Non-pigmented ciliary epithelial cell (primary cell): ENCODE results near the gene ISYNA1.

Source experiments
- DNase-seq: peaks from one replicate; pipeline ENCODE4 v3.0.0-alpha.2; 2010; ENCODE audit warnings: low read depth

ISYNA1 gene

DNA sequence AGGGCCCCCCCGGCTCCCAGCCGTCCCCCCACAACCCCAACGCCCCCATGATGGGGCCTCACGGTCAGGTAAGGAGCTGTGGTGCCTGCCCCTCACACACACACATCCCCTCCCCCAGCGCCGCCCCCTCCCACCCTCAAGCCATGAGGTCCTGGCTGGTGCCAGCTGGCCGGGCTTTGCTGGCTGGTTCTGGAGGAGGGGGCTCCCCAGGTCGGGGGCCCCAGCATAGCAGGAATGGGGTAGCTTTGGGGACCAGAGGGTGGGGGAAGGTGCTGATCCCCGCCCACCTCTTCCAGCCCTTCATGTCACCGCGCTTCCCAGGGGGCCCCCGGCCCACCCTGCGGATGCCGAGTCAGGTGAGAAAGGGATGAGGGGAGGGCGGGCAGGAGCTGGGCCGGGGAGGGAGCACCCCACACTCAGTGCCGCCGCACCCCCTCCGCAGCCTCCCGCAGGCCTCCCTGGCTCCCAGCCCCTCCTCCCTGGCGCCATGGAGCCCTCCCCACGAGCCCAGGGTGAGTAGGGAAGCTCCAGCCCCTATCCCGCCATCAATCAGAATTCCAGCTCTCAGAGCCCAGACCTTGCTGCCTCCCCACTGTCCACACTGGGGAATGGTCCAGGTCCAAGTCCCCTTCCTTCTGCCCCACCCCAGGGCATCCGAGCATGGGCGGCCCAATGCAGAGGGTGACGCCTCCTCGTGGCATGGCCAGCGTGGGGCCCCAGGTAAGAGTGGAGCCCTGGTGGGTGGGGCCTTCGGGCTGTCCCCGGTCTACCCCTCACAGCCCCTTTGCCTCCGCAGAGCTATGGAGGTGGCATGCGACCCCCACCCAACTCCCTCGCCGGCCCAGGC lies 6.4 kb downstream of the ISYNA1 start:
- DNase-seq = no peak

DNA sequence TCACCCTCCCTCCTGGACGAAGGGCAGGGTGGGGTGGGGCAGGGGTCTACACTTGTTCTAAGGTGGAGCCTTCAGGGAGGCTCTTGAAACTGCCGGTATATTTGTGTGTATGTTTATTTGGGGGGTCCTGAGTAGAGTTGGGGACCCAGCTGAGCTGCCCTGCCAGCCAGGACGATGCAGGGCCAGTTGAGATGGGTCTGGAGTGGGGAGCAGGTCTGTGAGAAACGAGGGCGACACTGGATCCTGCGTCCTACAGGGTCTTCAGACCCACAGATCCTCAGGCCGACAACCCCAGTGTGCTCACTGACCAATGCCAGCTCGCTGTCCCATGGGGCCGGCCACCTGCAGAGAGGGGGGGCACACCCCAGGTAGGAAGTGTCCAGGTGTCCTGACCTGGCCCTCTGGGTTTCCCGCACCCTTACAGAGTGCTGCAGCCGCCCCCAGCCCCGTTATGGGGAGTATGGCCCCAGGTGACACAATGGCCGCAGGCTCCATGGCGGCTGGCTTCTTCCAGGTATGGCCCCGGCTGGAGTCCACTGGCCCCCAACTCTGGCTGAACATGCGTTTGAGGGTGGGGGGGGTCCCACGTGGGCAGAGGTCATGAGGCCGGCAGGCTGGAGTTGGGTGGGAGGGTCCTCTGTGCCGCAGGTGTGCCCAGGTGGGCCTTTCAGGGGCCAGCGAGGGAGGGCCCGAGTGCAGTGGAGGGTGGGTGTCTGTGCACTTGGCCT lies 7.4 kb downstream of the ISYNA1 start:
- no peak for DNase-seq

DNA sequence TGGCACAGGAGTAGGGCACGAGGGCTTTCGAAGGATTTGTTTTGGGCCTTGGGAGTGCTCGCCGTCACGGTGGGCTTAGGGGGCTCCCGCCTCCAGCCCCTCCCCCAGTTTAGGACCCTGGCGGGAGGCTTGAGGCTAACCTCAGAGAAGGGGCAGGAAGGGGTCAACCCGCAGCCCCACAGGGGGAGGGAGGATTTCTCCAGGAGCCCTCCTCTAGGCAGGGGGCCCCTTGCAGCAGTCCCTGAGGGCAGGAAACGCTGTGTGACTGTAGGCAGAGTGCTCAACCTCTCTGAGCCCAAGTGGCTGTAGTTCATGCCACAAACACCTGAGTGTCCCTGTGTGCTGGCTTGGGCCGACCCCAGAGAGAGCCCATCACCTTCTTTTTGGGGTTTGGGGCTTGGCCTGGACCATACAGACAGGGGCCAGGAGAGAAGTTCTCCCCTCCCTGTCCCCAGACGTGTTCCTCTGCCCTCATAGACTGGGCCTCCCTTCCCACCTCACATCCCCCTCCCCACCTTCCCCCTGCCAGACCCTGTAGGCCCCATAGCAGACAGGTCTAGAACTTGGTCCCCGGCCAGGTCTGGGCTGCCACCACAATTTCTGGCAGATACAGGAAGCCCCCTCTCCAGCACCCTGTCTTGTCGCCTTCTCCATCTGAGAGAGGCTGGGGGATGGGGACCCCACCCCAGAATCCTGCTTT lies 8.1 kb downstream of the ISYNA1 start:
- no peak for DNase-seq

DNA sequence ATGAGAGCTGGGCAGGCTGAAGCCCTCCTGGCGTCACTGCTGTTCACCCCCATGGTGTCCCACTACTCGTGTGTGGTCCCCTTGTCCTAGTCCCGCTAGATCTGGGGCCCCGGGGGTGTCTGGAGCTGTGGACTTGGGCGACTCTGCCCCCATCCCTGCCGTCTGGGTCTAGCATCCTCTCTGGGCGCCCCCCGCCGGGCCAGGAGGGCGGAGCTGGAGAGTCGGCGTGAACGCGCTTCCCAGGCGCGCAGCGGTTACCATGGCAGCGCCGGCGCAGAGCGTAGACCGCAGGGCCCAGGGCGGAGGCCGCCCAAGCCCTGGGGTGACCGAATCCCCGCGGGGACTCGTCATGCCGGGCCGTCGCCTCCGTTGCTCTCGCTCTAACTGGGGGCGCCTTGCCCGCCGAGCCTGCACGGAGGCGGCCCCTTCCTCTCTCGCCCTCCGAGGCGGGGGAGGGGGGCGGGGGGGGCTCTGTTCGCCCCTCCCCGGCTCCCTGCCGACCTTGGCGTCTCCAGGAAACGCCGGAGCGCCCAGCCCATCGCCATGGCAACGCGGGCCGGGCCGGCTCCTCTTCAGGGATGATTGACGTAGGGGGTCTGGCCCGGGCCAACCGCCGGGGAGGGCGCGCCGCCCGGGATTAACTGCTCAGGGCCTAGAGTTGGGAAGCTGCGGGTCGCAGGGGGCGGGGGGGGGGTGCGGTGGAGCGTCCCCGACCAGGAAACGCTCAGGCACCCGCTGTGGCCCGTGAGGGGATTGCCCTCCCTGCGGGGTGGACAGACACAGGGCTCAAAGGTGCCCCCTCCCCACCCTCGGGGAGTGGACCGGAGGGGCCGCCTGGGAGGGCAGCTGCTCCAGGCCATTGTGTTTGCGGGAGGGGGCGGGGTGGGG lies 8.9 kb downstream of the ISYNA1 start:
- no peak for DNase-seq

DNA sequence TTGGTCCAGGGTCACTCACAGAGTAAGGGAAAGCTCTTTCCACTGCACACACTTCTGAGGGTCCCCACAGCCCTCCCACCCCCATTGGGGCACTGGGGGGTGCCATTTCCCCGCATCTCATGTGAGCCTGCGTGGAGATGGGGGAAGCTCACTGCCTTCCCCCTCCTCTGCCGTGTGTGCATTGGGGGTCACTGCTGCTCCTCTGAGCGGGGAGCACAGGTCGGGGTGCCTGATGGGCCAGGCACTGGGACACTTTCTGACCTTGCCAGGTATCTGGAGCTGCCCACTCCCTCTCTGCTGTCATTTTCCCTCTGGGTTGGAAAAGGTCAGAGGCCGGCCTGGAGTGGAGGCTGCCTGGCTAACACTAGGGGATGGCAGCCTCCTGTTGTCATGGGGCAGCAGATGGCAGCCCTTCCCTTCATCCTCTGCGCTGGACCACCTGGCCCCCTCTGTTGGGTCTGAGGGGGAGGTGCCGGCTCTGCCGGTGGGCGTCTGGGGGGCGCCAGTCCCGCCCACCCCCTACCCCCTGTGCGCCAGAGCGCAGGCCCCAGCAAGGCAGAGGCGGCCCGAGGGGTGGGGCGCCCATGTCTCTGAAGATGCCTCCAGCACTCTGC lies 9.7 kb downstream of the ISYNA1 start:
- no peak for DNase-seq

DNA sequence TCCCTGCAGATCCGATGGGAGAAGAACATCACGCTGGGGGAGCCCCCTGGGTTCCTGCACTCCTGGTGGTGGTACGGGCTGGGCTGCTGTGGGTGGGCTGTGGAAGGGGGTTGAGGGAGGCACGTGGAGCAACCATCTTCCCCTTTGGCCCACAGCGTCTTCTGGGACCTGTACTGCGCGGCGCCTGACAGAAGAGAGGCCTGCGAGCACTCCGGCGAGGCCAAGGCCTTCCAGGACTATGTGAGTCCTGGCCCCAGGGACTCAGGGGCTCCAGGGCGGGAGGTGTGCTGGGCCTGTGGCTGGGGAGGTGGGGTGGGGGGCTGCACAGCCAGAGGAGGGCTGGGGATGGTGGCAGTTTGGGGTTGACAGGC lies 10.2 kb downstream of the ISYNA1 start:
- DNase-seq = no peak

DNA sequence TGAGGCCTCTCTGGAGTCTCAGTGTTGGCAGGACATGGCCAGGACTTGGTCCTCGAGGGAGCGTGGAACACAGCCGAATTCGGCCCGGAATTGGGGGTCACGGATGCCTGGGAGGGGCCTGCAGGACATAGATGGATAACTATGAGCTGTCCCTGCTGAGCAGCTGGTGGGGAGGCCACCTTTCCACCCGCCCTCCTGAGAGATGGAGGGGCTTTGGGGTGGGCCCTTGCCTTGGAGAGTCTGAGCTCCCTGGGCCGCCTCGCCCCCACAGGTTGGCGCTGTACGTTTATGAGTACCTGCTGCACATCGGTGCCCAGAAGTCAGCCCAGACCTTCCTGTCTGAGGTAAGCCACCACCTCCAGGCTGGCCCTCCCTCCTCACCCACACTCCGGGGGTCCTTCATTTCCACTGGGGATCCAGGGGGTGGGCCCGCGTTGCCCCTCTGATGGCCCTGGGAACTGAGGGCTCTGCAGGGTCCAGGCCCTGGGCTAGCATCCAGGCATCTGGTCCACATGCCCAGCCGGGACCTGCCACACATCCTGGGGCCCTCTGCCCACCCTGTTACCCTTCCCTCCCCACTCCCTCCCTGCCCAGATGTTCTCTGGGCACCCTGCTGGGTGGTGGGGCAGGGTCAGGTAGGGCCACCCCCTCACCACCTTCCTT lies 10.7 kb downstream of the ISYNA1 start:
- no peak for DNase-seq

DNA sequence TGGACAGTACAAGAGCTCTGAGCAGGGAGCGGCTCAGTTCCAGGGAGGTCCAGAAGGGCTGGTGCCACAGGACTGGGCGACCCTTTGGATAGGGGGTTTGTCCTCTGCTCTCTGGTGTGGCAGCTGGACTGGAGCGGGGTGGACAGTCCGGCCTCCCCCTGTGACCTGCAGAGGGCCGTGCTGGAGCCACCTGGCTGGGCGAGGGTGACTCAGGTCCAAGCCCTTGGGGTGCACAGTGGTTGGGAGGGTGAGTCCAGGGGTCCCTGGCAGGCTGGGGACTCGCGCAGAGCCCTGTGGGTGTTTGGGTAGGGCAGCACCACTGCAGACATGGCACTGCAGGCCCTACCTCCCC lies 11.5 kb downstream of the ISYNA1 start:
- DNase-seq = no peak

DNA sequence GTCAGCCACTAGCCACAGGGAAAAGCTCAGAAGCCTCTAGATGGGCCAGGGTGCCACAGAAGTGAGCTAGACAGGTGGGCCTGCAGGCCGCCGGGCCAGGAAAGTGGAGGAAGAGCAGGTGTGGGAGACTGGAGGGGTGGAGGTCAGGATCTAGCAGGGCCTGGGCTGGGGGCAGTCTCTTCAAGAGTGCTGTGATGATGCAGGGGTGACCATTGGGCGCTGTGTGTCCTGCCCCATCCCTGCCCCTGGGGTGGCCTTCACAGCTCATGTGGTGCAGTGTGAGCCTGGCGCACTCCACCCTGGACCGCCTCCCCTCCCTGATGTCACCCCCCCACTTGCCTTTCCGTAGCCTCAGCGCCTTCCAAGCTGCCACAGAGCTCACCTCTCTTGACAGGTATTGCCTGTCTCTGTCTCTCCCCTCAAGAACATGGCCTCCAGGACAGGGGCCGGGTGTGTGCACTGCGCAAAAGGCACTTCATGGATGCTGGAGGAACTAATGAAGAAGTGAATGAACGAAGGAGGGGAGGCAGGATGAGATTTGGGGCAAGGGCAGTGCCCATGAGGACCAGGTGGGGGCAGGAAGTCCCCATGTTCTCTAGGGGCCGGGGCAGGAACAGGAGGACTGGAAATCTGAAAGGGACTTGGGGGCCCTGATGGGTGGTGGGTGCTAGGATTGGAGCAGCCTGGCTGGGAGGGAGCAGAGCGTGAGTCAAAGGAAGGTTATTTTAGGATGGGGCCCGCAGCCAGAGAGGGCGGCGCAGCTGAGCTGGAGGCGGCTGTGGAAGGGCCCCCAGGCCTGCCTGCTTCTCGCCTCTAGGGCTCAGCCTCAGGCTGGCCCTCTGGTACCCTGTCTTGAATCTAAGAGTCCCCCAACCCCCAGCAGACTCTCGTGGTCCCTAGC lies 12.2 kb downstream of the ISYNA1 start:
- DNase-seq = no peak

DNA sequence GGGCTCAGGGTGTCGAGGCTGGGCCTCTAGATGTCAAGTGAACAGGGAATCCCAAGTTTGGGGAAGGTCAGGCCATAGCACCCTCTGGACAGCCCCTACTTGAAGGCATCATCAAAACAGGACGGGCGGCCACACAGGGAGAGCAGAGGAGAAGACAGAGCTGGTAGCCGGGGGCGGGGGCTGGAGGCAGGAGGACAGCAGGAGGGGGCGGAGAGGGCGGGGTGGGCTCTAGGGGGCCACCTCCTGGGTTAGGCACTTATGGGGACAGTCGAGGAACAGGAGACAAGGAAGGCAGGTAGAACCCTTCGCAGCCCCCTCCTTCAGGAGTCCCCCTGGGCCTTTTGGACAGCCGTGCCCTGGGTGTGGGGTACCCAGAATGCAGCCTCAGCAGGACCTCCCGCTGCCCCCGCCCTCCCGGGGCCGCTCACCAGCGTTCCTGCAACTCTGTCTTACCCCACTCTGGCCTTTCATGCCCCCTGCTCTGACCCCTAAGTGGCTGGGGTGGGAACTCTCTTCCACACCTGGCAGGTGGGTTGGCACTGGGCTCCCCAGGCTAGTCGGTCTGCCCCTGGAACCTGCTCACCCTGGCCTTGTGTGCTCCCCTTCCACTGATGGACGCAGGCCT lies 12.9 kb downstream of the ISYNA1 start:
- DNase-seq = no peak

DNA sequence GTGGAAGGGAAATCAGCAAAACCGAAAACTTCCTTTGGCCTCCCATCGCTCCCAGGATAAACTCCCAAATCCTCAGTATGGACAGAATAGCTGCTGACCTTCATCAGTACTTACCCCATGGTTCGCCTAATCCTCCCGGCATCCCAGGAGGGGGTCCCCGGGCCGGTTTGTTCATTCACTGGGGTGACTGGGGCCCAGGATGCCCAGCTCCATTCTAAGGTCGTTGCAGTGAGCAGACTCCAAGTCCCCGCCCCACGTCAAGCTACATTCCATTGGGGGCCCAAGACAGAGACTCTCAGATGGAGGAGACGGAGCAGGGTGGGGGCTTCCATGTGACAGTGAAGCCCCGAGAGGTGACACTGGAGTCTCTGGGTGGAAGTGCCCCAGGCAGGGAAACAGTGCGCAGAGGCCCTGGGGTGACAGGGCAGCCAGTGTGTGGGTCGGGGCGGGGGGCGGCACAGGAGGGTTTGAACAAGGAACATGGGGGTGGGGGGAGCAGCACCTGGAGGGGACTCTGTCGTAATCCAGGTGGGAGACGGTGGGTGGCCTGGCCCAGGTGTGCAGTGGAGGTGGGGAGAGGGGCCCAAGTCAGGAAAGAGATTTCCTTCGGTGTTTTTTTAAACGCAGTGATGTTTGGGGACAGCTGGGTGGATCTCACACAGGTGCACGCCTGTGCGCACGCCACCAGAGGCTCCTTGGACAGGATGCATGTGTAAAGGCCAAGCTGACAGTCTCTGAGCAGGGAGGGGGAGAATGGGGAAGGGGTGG lies 13.6 kb downstream of the ISYNA1 start:
- DNase-seq = no peak

DNA sequence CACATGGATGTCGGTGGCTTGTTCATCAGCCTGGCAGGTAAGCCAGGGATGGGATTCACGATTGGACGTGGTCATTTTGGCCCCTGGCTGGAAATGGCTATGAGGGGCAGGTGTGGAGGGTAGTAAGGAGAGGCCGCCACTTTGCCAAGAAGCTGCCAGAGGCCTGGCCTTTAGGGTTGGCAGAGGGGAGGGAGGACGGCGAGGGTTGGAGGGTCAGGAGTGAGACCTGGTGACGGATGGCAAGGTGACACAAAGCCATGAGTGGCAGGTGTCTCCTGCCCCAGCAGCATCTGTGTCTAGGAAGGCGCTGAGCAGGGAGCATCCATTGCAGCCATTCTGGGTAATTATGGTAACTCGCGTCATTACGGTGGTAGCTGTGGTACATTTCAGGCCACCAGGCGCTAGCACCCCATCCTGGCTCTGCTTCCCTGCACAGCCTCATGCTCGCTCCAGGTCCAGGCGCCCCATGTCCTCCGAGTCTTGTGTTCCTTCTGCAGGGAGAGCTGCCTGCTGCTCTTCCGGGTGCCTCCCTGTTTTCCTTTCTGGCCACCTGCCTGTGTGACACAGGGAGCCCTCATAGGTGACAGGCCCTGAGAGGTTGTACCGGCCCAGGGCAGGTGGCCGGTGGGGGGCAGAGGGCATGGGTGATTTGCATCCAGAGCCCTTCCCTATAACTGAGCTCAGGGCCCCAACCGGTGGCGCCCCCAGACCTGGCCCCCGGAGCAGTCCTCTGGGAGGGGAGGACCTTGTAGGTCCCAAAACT lies 14.5 kb downstream of the ISYNA1 start:
- DNase-seq = no peak

DNA sequence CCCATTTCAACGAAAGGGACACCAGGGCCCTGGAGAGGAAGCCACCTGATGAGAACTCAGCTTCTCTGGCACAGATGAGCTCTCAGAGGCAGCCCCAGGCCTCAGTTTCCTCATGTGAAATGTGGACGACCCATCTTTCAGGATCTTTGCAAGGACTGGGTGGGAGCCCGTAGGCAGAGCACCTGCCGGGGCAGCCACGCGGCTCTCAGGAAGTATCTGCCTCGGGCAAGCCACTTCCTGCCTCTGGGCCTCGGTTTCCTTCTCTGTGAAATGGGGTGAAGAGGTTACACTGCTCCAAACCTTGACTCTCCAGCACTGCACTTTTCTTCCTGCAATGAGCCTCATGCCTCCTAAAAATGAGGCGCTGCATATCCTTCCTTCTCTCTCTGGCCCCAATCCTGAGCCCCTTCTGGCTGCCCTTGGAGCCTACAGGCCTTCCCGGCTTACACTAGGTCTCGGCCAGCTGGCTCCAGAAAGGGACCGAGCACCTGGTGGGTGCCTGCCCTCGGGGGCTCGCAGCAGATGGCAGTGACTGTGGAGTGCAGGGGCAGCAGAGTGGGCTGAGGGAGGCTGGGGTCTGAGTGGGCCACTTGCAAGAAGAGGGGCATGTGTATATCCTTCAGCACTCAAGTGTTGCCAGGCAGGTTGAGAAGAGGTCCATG lies 15.3 kb downstream of the ISYNA1 start:
- DNase-seq = no peak

DNA sequence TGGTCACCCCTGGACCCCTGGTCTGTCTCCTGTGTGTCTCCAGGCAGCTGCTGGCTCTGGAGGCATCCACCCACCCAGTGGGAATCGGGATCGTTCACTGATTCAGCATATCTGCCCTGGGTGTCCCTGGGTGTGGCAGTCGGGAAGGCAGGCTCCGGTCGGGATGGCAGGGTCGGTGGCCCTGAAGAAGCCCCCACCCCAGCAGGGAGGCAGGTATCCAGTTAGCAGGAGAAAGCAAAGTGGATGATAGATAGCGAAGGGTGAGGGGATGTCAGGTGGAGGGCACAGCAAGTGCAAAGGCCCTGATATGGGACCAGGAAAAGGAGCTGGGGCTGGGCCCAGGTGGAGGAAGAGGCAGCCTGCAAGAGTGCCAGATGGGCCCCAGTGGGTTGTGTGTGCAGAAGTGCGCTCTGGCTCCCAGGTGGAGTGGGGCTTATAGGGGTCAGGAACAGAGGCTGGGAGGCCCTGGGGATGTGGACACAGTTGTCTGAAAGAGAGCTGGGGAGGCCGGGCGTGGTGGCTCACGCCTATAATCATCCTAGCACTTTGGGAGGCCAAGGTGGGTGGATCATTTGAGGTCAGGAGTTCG lies 16.5 kb downstream of the ISYNA1 start:
- DNase-seq = no peak

DNA sequence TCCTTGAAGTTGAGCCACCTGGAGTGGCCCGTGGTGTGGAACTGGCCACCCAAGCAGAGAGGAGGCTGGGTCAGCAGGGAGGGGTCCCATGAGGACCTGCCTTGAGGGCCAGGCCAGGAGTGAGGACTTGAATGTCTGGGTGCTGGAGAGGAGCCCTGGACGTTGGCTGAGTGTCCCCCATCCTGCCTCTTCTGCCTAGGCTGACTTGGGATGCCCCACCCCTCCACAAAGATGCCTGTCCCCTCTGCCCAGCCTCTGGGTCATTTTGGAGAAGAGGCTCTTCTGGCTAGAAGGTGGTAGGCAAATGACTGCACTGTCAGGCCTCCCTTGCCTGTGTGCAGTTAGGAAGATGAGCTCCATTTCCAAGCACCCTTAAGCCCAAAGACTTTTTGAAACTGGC lies 17.0 kb downstream of the ISYNA1 start:
- no peak for DNase-seq

DNA sequence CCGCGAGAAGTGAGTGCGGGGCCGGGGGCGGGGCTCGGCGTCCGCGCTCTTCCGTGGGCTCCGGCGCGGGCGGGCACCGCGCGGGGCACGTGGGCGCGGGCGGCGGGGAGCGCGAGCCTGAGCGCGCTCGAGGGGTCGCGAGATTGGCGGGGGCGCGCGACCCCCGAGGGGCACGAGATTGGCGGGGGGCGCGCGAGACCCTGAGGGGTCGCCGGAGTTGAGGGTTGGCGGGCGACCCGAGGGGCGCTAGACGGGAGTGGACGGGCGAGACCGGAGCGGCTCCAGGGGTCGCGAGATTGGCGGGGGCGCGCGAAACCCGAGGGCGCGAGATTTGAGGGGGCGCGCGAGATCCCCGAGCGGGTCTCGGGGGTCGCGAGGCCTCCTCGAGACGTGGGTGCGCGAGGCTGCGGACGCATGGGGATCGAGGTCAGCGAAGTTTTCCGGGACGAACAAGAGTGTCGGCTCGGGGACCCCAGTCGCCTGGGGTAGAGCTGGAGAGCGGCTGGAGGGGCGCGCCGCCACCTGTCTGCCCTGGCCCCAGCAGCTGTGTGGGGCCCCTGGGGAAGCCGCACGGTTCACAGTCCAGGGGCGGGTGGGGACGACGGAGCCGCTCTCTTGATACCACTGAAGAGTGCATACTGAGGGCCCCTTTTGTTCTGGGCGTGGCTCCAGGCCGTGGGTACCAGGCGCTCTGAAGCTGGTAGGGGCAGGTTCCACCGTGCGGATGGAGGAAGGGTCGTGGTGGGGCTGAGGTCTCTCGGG lies 18.1 kb downstream of the ISYNA1 start:
- DNase-seq = no peak
